ENCODE results near the gene FOXO3. TPM values are rescaled to one million over a fixed set of nuclear protein-coding genes. Genes with fewer than 3 reads are reported as not detected.
A peak's percentile ranks its signal among the peaks of the same experiment; 100 is the strongest.

Gene FOXO3
- total and polyA plus RNA-seq, 3 donors from 2014 or later = 27.5 to 112 (median 81.5) TPM

DNA sequence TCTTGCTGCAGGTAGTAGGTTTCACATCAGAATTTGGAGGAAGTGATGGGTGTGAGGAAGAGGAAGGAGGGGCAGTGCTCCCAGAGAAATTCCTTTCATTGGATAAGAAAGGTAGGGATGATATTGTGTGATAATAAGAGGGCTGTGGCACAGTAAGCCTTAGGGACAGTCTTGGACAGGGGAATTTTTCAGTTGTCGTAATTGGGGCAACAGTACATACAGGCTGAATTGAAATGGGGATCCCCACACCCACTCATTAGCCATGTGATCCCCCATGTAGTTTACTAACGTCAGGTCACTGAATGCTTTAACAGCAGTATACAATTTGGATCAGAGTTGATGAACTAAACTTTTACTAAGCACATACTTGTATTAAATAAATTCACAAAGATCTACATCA lies 79.4 kb downstream of the FOXO3 start:
- Histone ChIP-seq H3K4me3 (no peak overlapping the region), H3K9me3 (no peaks in the 10 kb centered on the region), H3K27me3 (no peaks in the 10 kb centered on the region), H3K4me1 (peaks cover 18% of the 10 kb centered on the region), H3K36me3 (ENCODE audit: low read depth, missing control alignments) (no peaks in the 10 kb centered on the region), H3K27ac (no peak overlapping the region)
- intact Hi-C loops (cut with DNase I; ENCODE audit: low total_unique reads) = no loop called here
- WGBS, 2 donors = 76 to 79% methylated on average over 2 of the region's 2 CpGs
- no peak for DNase-seq
- TF ChIP-seq, protein P1, sequence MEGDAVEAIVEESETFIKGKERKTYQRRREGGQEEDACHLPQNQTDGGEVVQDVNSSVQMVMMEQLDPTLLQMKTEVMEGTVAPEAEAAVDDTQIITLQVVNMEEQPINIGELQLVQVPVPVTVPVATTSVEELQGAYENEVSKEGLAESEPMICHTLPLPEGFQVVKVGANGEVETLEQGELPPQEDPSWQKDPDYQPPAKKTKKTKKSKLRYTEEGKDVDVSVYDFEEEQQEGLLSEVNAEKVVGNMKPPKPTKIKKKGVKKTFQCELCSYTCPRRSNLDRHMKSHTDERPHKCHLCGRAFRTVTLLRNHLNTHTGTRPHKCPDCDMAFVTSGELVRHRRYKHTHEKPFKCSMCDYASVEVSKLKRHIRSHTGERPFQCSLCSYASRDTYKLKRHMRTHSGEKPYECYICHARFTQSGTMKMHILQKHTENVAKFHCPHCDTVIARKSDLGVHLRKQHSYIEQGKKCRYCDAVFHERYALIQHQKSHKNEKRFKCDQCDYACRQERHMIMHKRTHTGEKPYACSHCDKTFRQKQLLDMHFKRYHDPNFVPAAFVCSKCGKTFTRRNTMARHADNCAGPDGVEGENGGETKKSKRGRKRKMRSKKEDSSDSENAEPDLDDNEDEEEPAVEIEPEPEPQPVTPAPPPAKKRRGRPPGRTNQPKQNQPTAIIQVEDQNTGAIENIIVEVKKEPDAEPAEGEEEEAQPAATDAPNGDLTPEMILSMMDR (IDR thresholded peaks at IDR 0.05) = no peak
- TF ChIP-seq POLR2A (IDR thresholded peaks at IDR 0.05) = no peak

DNA sequence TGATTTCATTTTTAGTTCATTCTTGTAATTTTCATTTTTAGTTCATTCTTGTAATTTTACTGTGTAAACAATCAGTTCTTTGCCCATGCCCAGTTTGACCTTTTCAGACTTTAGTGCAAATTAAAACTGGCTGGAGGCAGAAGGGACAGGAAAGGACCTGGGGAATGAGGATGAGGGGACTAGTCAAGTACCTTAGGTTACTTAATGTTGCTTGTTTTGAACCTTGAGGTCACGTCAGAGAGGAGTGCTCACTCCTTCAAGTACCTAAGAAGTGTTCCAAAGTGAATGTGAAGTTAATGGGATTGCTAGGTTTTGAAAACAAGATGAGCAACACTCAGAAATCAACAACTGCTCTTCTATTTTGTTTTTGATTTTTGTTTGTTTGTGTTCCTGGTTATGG lies 82.5 kb downstream of the FOXO3 start:
- Histone ChIP-seq H3K9me3 (no peaks in the 10 kb centered on the region), H3K4me1 (peaks cover 19% of the 10 kb centered on the region), H3K36me3 (ENCODE audit: low read depth, missing control alignments) (no peaks in the 10 kb centered on the region), H3K27ac (peak overlapping the region in 1 of 2 donors; percentile 9), H3K27me3 (no peaks in the 10 kb centered on the region), H3K4me3 (no peak overlapping the region)
- no peak for DNase-seq
- WGBS, 2 donors = 55 to 74% methylated on average over 1 of the region's 1 CpG
- TF ChIP-seq POLR2A (IDR thresholded peaks at IDR 0.05) = no peak
- TF ChIP-seq, protein P1 (IDR thresholded peaks at IDR 0.05) = no peak
- intact Hi-C loops (cut with DNase I; ENCODE audit: low total_unique reads) = no loop called here

DNA sequence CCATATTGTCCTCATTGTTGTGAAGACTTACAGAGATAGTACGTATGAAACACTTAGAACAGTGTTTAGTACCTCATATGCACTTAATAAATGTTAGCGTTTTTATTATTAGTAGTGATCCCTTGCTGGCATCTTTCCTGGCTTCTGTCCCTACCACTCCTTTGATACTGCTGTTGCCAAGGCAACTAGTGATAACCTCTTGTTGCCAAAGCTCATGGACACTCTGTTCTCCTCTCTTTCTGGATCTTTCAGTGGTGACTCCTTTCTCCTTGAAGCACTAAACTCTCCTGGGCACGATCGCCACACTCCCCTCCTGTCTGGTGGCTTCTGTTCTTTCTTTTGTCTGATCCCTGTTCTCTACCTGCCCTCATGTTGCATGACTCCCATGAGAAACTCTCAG lies 83.5 kb downstream of the FOXO3 start:
- intact Hi-C loops (cut with DNase I; ENCODE audit: low total_unique reads) = no loop called here
- no peak for DNase-seq
- Histone ChIP-seq H3K4me3 (no peak overlapping the region), H3K27ac (no peak overlapping the region), H3K36me3 (ENCODE audit: low read depth, missing control alignments) (no peaks in the 10 kb centered on the region), H3K9me3 (no peaks in the 10 kb centered on the region), H3K4me1 (peaks cover 22% of the 10 kb centered on the region), H3K27me3 (no peaks in the 10 kb centered on the region)
- TF ChIP-seq POLR2A (IDR thresholded peaks at IDR 0.05) = no peak
- TF ChIP-seq, protein P1 (IDR thresholded peaks at IDR 0.05) = no peak
- 61 to 64% methylated on average over 4 of the region's 4 CpGs for WGBS, 2 donors

DNA sequence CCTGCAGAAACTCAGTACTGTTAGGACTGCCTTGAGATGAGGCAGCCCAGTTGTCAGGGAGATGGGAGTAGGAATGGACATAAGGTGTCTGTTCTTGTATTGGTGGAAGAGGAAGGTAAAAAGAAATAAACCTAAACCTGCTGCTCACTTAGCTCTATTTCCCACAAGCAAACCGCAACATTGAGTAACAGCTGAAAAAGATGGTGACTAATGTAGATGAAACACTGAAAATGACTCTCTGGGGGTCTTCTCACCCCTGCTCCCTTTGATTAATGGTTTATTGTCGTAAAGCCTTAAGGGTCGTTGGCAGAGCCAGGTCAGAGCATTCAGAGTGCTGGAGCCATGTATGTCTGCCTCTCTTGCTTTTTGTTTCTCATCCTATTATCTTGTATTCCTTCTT lies 87.5 kb downstream of the FOXO3 start:
- H3K36me3 ChIP-seq (ENCODE audit: low read depth, missing control alignments) = no peaks in the 10 kb centered on the region
- no peak for DNase-seq
- no peak overlapping the region for H3K27ac ChIP-seq
- peaks cover 45% of the 10 kb centered on the region for H3K4me1 ChIP-seq
- intact Hi-C loops (cut with DNase I; ENCODE audit: low total_unique reads) = no loop called here
- no peak overlapping the region for H3K4me3 ChIP-seq
- WGBS, 2 donors = 81 to 85% methylated on average over 3 of the region's 3 CpGs
- H3K27me3 ChIP-seq = no peaks in the 10 kb centered on the region
- TF ChIP-seq, protein P1 (IDR thresholded peaks at IDR 0.05) = no peak
- no peak for TF ChIP-seq POLR2A (IDR thresholded peaks at IDR 0.05)
- H3K9me3 ChIP-seq = no peaks in the 10 kb centered on the region

DNA sequence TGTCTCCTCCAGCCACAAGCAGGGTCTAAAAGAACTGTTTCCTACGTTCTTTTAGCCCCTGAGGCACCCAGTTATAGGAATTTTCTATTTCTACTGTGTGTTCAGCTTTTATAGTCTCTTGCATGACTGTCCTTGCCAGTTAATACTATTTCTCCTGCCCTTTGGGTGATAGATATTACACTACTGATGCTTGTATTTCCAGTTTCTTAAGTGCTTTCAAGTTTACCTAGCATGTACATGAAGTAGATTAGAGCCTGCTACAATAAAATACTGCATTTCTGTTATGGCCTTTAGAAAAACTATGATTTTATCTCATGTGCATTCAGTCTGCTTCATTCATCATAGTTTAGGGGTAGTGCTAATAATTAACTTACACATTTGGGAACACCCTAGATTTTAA lies 89.6 kb downstream of the FOXO3 start:
- no peak overlapping the region for H3K4me3 ChIP-seq
- intact Hi-C loops (cut with DNase I; ENCODE audit: low total_unique reads) = loop anchor here (10.0 kb wide), 2 partner anchors 56 to 86 kb away; partner anchors contain the start of gene FOXO3
- DNase-seq = no peak
- H3K4me1 ChIP-seq = peaks cover 55% of the 10 kb centered on the region
- TF ChIP-seq POLR2A (IDR thresholded peaks at IDR 0.05) = no peak
- TF ChIP-seq, protein P1 (IDR thresholded peaks at IDR 0.05) = no peak
- no peaks in the 10 kb centered on the region for H3K9me3 ChIP-seq
- no peak overlapping the region for H3K27ac ChIP-seq
- no peaks in the 10 kb centered on the region for H3K36me3 ChIP-seq (ENCODE audit: low read depth, missing control alignments)
- WGBS, 2 donors = 59 to 83% methylated on average over 1 of the region's 1 CpG
- H3K27me3 ChIP-seq = no peaks in the 10 kb centered on the region

All from testis (tissue), 3 donors.